ENCODE measurements around the gene COQ5.
A peak's percentile ranks its signal among the peaks of the same experiment; 100 is the strongest.
"Not testable (repeated sequence)": the region's sequence is repeated elsewhere in the genome, so short reads cannot be mapped to it uniquely, and the experiment has no call there.

Gene COQ5, protein sequence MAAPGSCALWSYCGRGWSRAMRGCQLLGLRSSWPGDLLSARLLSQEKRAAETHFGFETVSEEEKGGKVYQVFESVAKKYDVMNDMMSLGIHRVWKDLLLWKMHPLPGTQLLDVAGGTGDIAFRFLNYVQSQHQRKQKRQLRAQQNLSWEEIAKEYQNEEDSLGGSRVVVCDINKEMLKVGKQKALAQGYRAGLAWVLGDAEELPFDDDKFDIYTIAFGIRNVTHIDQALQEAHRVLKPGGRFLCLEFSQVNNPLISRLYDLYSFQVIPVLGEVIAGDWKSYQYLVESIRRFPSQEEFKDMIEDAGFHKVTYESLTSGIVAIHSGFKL

GRCh38 chr12:120528861-120529525 is at the start of gene COQ5:
TSS of gene COQ5 (minus strand) at chr12:120529158. CDS start at chr12:120529141, 17 bp downstream.
- peak; percentile 91 for DNase-seq

GRCh38 chr12:120574106-120574505 is 45.1 kb upstream of the COQ5 start:
- DNase-seq, result no peak

- DNase-seq, result no peak
These were observed 44.6 kb upstream of the COQ5 start for GRCh38 chr12:120573560-120573959.

GRCh38 chr12:120571299-120571698 is 42.3 kb upstream of the COQ5 start:
- no peak for DNase-seq

- DNase-seq, result no peak
These were observed 34.5 kb upstream of the COQ5 start for GRCh38 chr12:120563495-120563894.

- no peak for DNase-seq
These were observed 33.9 kb upstream of the COQ5 start for GRCh38 chr12:120562906-120563305.

- DNase-seq, result no peak
These were observed 28.6 kb upstream of the COQ5 start for GRCh38 chr12:120557589-120557988.

DNA sequence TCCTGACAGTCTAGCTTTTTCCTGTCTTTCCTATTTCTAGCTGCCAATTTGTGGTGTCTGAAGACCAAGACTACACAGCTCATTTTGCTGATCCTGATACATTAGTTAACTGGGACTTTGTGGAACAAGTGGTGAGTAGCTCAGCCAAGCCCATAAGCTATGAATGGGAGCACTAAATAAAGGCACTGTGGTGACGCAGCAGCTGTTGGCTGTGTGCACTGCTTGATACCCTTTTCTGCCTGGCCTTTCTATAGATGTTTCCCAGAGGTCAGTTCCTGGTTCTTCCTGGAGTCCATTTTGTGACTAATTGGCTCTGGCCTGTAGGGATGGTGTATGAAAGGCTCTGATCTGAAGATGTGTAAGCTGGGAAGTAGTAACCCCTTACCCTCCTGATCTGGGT is 25.7 kb upstream of the COQ5 start:
- DNase-seq, result no peak

GRCh38 chr12:120546050-120546386 is 17.1 kb upstream of the COQ5 start:
- DNase-seq, result no peak

- DNase-seq, result no peak
These were observed 15.7 kb upstream of the COQ5 start for GRCh38 chr12:120544691-120545090.

GRCh38 chr12:120542166-120542565 is 13.2 kb upstream of the COQ5 start:
- DNase-seq, result no peak

GRCh38 chr12:120540445-120540844 is 11.5 kb upstream of the COQ5 start:
- DNase-seq, result no peak

DNA sequence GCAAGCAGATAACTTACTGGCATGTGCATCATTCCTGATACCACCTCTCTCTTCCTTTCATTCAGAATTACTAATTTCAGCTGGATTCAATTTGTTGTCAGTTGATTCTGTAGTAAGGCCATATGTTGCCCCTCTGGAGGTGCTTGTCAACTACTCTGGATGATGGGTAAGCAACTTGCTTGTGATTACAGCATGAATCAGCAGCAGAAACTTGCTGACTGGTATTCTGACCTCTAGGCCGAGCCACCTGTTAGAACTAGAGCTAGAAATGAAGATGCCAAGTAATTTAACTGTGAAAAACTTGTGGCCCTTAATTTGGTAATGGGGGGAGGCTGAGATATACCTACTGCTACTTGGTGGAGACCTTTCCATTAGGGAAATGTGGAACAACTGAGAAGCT is 10.3 kb upstream of the COQ5 start:
- DNase-seq, result no peak

DNA sequence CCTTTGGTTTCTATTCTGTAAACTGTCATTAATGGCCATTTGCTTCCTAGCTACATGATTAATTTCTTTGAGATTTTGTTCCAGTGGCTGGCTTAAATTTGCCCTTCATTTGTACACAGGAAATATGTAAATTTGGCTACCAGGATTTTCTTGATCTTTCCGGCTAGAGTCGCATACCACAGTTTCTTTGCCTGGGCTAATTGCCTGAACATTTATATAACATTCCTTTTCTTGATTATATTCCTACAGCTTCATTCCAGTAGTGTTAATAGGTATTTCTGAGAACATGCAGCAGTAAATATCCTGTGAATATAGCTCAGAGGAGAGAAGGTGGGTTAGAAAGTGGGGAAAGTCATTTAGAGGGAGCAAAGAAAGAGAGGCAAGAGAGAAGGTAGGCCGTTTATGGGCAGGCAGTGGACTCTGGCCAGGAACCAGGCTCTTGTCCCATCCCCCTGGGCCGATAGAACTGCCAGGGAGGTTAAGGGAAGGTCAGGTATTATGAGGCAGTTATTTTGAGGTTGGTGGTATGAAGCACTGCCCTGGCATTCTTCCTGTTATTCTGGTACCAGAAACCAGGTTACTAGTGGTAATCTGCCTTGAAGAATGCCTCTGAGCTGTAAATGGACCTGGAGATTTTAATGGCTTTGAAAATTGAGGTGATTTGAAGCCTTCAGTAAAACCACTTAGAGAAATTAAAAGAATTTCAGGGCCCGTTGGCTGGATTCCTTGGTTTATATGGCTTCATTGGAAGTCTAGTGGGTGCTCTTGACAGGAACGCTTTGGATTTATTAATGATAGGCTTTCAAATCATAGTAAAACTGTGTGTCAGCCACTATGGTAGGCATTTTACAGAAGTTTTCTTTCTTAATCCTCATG is 9.6 kb upstream of the COQ5 start:
- no peak for DNase-seq

DNA sequence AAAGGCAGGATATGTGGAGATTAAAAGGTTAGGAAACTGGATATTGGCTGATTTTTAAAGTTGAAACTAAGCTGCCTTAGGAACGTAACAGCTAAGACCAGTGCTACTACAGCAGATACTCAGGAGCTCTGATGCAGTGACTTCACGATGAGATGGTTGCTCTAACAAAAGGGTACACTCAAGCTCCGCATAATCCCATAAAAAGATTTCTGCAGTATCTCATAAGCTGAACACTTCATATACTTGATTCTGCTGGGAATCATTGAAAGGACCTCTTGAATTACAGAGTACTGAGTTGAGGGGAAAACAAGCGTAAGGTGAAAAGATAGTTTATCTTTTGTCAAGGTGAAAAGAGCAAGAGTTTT is 8.9 kb upstream of the COQ5 start:
- no peak for DNase-seq

DNA sequence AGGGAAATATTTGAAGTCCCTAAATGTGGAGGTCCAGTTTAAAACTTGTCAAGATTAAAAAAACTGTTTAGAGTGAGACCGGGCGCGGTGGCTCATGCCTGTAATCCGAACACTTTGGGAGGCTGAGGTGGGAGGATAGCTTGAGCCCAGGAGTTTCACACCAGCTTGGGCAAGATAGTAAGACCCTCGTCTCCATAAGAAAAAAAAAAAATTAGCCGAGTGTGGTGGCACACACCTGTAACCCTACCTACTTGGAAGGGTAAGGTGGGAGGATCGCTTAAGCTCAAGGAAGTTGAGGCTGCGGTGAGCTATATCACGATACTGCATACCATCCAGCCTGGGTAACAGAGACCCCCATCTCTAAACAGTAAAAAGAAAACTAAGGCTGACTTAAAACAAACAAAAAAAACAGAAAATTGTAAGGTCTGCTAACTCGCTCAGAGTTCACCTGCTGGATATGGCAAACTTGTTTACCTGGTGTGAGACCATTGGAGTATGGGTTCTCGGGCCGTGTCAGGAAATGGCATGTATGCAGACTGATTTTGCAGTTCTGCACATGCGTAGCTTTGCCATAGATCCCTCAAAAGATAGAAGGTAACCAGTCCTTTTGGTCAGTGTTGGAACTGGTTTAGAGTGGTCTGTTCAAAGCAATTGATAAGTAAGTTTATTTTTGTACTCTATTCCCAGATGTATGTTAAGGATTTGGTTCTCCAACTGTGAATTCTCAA is 7.3 kb upstream of the COQ5 start:
- DNase-seq, result no peak

DNA sequence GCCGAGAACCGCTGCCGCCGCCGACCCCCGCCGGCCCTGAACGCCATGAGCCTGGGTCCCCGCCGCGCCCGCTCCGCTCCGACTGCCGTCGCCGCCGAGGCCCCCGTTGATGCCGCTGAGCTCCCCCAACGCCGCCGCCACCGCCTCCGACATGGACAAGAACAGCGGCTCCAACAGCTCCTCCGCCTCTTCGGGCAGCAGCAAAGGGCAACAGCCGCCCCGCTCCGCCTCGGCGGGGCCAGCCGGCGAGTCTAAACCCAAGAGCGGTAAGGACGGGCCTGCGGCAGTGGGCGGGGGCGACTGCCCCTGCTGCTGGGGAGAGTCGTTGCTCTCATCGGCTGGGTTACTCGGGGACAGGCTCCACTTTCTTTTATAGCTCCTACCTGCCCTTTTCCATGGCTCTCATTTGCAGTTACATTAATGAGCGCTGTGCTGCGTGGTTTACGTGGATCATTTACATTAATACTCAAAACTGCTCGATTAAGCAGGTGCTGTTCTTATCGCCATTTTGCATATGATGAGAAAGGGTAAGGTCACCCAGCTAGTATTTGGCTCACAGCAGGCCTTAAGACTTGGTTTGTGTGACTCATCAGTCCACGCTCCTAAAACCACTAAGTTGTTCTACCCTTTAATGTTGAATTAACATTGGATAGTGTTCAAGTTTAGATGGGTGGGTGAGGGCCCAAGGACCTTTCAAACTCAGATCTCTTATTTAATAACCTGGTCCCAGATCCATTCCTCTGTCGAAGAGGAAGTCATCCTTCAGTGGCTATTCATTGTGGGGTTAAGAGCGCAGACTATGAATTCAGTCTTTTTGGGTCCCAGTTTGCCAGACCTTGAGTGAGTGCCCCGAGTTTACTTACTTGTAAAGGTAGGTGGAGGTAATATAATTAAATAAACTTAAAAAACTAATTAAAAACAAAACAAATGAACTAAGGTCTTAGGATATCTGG is 6.0 kb upstream of the COQ5 start:
- peak; percentile 76 for DNase-seq

- DNase-seq, result peak; percentile 85
These were observed 5.3 kb upstream of the COQ5 start, which contains the start of gene RNF10 for GRCh38 chr12:120534203-120534702. TSS of gene RNF10 (plus strand) at chr12:120534356. CDS start at chr12:120534812, 456 bp downstream.

GRCh38 chr12:120532701-120533238 is 3.8 kb upstream of the COQ5 start:
- DNase-seq, result no peak

DNA sequence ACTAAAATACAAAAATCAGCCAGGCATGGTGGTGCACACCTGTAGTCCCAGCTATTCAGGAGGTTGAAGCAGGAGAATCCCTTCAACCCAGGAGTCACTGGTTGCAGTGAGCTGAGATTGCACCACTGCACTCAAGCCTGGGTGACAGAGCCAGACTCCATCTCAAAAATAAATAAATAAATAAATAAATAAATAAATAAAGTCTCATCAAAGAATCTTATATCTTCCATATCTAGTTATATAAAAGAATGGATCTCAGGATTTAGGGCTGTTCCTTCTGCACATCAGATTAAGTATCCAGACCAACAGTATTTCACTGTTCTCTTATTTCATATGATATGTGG is 1.4 kb upstream of the COQ5 start:
- not testable (repeated sequence) for DNase-seq

- DNase-seq, result no peak
These were observed 871 bp upstream of the COQ5 start for GRCh38 chr12:120529641-120530417.

Data from activated CD8-positive, alpha-beta memory T cell treated with anti-CD3 and anti-CD28 coated beads, Interleukin-2, amount 50 U/mL, for 48 hours (primary cell).